HepG2 (cell line): ENCODE measurements around the gene RBCK1. TPM values are rescaled to one million over a fixed set of nuclear protein-coding genes. Genes with fewer than 3 reads are reported as not detected.

Experiments
- CERS6 ChIP-seq: sonication (generic); formaldehyde crosslinking; IDR thresholded peaks from 2 replicates; pipeline ENCODE4 v1.5.0; 2020; ENCODE audit warnings: missing genetic modification reagents
- CTCF ChIP-seq: sonication (generic); formaldehyde crosslinking; IDR thresholded peaks from 2 replicates; pipeline ENCODE4 v1.5.0; 2020; ENCODE audit warnings: mild to moderate bottlenecking, missing genetic modification reagents, moderate library complexity
- DRAP1 ChIP-seq: IDR thresholded peaks from 2 replicates; pipeline ENCODE4 v1.6.1; 2016; ENCODE audit warnings: missing genetic modification reagents, missing compliant biosample characterization
- FOXM1 ChIP-seq: sonication (generic); formaldehyde crosslinking; IDR thresholded peaks from 2 replicates; pipeline ENCODE4 v1.5.0; 2020; ENCODE audit warnings: missing genetic modification reagents
- MIER2 ChIP-seq: IDR thresholded peaks from 2 replicates; pipeline ENCODE4 v1.6.1; 2016; ENCODE audit warnings: missing biosample characterization, missing genetic modification reagents
- MXI1 ChIP-seq: IDR thresholded peaks from 3 replicates; pipeline ENCODE4 v1.6.1; 2012; ENCODE audit warnings: low read depth, low read length, inconsistent platforms, borderline replicate concordance
- PHF5A ChIP-seq: IDR thresholded peaks from one replicate; pipeline ENCODE4 v1.6.1; 2018; ENCODE audit warnings: low read depth, missing genetic modification reagents; ENCODE audit not compliant: unreplicated experiment
- TEAD2 ChIP-seq: sonication (generic); formaldehyde crosslinking; IDR thresholded peaks from 2 replicates; pipeline ENCODE4 v1.9.0; 2021; ENCODE audit warnings: missing genetic modification reagents
- THAP7 ChIP-seq: sonication (generic); formaldehyde crosslinking; IDR thresholded peaks from 2 replicates; pipeline ENCODE4 v1.8.1; 2023; ENCODE audit warnings: mild to moderate bottlenecking, missing genetic modification reagents
- ZC3H4 ChIP-seq: sonication (generic); formaldehyde crosslinking; IDR thresholded peaks from 2 replicates; pipeline ENCODE4 v1.4.0; 2020; ENCODE audit warnings: missing genetic modification reagents, borderline replicate concordance
- ZEB1 ChIP-seq: IDR thresholded peaks from 2 replicates; pipeline ENCODE4 v1.6.1; 2012; ENCODE audit warnings: mild to moderate bottlenecking, low read depth, inconsistent platforms; ENCODE audit not compliant: insufficient replicate concordance
- ZFP36 ChIP-seq: fragments of 150-350 bp; IDR thresholded peaks from 2 replicates; pipeline ENCODE4 v1.6.1; 2018; ENCODE audit warnings: borderline replicate concordance, low read length, low read depth; ENCODE audit not compliant: partially characterized antibody
- ZFY ChIP-seq: sonication (generic); formaldehyde crosslinking; IDR thresholded peaks from 2 replicates; pipeline ENCODE4 v1.4.0; 2020; ENCODE audit warnings: missing genetic modification reagents
- ZFYVE20 ChIP-seq: sonication (generic); formaldehyde crosslinking; IDR thresholded peaks from 2 replicates; pipeline ENCODE4 v1.8.0; 2023; ENCODE audit warnings: low read depth, mild to moderate bottlenecking, moderate library complexity, missing genetic modification reagents, borderline replicate concordance
- ZNF337 ChIP-seq: sonication (generic); formaldehyde crosslinking; IDR thresholded peaks from 2 replicates; pipeline ENCODE4 v1.5.1; 2020; ENCODE audit warnings: missing genetic modification reagents, low read depth, mild to moderate bottlenecking, borderline replicate concordance
- ZNF510 ChIP-seq: sonication (generic); formaldehyde crosslinking; IDR thresholded peaks from 2 replicates; pipeline ENCODE4 v1.4.0; 2020; ENCODE audit warnings: low read depth, mild to moderate bottlenecking, missing genetic modification reagents
- ZNF558 ChIP-seq: sonication (generic); formaldehyde crosslinking; IDR thresholded peaks from 2 replicates; pipeline ENCODE4 v1.9.0; 2022; ENCODE audit warnings: mild to moderate bottlenecking, missing genetic modification reagents, borderline replicate concordance
- ZNF609 ChIP-seq: sonication (generic); formaldehyde crosslinking; IDR thresholded peaks from 2 replicates; pipeline ENCODE4 v1.4.0; 2020; ENCODE audit warnings: mild to moderate bottlenecking, missing genetic modification reagents, borderline replicate concordance
- polyA plus RNA-seq, 8 experiments: library from polyadenylated mRNA; depleted of rRNA in 3 of 8; stranded (reverse) in 7 of 8; unstranded in 1 of 8; fragments of >200 nt; fragmentation: Illumina TruSeq in 4 of 8; extraction: Trizol in 4 of 8; gene quantifications; 2 replicates each; pipeline versions ENCODE4 v1.2.1 to v1.2.3, GENCODE V29; 2011 to 2016; ENCODE audit warnings: low read depth in 4 of 8, missing spikeins in 1 of 8, mixed read lengths in 1 of 8; ENCODE audit not compliant: insufficient read depth in 1 of 8
- total RNA-seq, 5 experiments: library from RNA; depleted of rRNA; stranded (reverse); fragments of >200 nt; fragmentation: Illumina TruSeq; extraction: Trizol; gene quantifications; 2 replicates each; pipeline ENCODE4 v1.2.3, GENCODE V29; 2016; ENCODE audit warnings: low read depth in 1 of 5
- TF ChIP-seq, protein P1 (sequence below): sonication (generic); formaldehyde crosslinking; conservative IDR thresholded peaks from 2 replicates; pipeline ENCODE4 v1.5.0; 2020; ENCODE audit warnings: missing genetic modification reagents

RBCK1 gene
- total and polyA plus RNA-seq, 2 of the 13 experiments (the other 11 are each of a cell fraction or from before 2014, with no cell fraction given) = 149 to 215 TPM

DNA sequence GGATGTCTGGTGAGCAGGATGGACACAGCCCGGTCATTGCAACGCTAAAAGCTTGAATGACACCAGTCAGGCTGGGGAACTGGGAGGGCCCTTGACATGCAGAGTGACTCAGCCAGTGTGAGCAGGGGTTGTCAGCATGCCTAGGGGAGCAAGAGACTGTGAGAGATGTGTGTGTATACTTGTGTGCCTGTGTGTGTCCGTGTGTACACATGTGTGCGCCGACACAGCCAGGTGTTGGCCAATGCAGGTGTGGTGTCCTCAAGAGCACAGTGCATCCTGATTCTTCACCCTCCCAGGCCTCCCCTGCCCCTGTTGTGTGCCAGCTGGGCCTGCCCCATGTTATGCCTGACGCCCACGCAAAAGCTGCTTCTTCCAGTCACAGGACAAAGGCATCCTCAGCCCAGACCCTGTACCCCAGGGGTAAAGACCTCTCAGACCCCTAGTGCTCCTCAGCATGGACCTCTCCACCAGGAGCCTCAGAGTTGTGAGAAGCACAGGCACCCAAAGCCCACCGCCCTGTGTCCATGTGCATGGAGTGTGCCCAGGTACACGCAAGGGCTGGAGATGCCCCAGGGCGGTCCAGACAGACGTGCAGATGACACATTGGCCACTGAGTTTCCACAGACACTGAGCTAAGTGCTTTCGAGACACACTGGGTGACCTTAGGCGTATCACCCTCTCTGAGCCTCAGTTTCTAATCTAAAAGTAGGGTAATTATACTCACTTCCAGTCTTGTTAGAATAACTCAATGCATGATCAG is 44.6 kb upstream of the RBCK1 start (continued):
- TF ChIP-seq FOXM1 (no peak), PHF5A (CRISPR knock-in tag) (no peak), ZNF337 (no peak), MXI1 (no peak; the same call in 2 of the 3 replicates), CTCF (CRISPR knock-in tag) (no peak), MIER2 (CRISPR knock-in tag) (no peak), ZFYVE20 (CRISPR knock-in tag) (no peak), DRAP1 (CRISPR knock-in tag) (no peak), THAP7 (CRISPR knock-in tag) (no peak), ZNF510 (no peak), ZNF609 (CRISPR knock-in tag) (no peak), CERS6 (CRISPR knock-in tag) (no peak), ZNF558 (CRISPR knock-in tag) (no peak), ZFP36 (no peak), TEAD2 (CRISPR knock-in tag) (no peak), ZFY (CRISPR knock-in tag) (no peak), ZC3H4 (CRISPR knock-in tag) (no peak), ZEB1 (no peak)
- TF ChIP-seq, protein P1, sequence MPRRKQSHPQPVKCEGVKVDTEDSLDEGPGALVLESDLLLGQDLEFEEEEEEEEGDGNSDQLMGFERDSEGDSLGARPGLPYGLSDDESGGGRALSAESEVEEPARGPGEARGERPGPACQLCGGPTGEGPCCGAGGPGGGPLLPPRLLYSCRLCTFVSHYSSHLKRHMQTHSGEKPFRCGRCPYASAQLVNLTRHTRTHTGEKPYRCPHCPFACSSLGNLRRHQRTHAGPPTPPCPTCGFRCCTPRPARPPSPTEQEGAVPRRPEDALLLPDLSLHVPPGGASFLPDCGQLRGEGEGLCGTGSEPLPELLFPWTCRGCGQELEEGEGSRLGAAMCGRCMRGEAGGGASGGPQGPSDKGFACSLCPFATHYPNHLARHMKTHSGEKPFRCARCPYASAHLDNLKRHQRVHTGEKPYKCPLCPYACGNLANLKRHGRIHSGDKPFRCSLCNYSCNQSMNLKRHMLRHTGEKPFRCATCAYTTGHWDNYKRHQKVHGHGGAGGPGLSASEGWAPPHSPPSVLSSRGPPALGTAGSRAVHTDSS = no peak
